HG03520 (cell line): Measurements from ENCODE around the gene ABLIM2.
"Not testable (repeated sequence)": the region's sequence is repeated elsewhere in the genome, so short reads cannot be mapped to it uniquely, and the experiment has no call there.

Experiments
- ATAC-seq: cut with Tn5 transposase; IDR thresholded peaks from one replicate; pipeline ENCODE4 v1.9.1; 2021; ENCODE audit warnings: mild to moderate bottlenecking, moderate library complexity; ENCODE audit not compliant: unreplicated experiment

The ABLIM2 gene

GRCh38 chr4:8142556-8142955 lies 16.1 kb downstream of the ABLIM2 start:
- ATAC-seq = no peak

GRCh38 chr4:8141935-8142334 lies 16.7 kb downstream of the ABLIM2 start:
- no peak for ATAC-seq

- ATAC-seq = no peak
These were observed 17.7 kb downstream of the ABLIM2 start for GRCh38 chr4:8140915-8141314.

GRCh38 chr4:8139726-8140125 lies 18.9 kb downstream of the ABLIM2 start:
- not testable (repeated sequence) for ATAC-seq

GRCh38 chr4:8136972-8137710 lies 21.5 kb downstream of the ABLIM2 start:
- ATAC-seq = no peak

GRCh38 chr4:8136529-8136928 lies 22.1 kb downstream of the ABLIM2 start:
- no peak for ATAC-seq

GRCh38 chr4:8135666-8136065 lies 22.9 kb downstream of the ABLIM2 start:
- no peak for ATAC-seq

- no peak for ATAC-seq
These were observed 24.6 kb downstream of the ABLIM2 start for GRCh38 chr4:8133897-8134563.

GRCh38 chr4:8132947-8133705 lies 25.5 kb downstream of the ABLIM2 start:
- no peak for ATAC-seq

- no peak for ATAC-seq
These were observed 26.2 kb downstream of the ABLIM2 start for GRCh38 chr4:8132400-8132799.

GRCh38 chr4:8131826-8132225 lies 26.8 kb downstream of the ABLIM2 start:
- ATAC-seq = no peak

GRCh38 chr4:8131210-8131609 lies 27.4 kb downstream of the ABLIM2 start:
- no peak for ATAC-seq

GRCh38 chr4:8130346-8131066 lies 28.1 kb downstream of the ABLIM2 start:
- ATAC-seq = no peak

- no peak for ATAC-seq
These were observed 28.8 kb downstream of the ABLIM2 start for GRCh38 chr4:8129785-8130184.

GRCh38 chr4:8129136-8129535 lies 29.5 kb downstream of the ABLIM2 start:
- ATAC-seq = no peak

- ATAC-seq = no peak
These were observed 30.3 kb downstream of the ABLIM2 start for GRCh38 chr4:8128100-8128856.

GRCh38 chr4:8127051-8127826 lies 31.4 kb downstream of the ABLIM2 start:
- no peak for ATAC-seq

GRCh38 chr4:8126523-8126922 lies 32.1 kb downstream of the ABLIM2 start:
- no peak for ATAC-seq

- no peak for ATAC-seq
These were observed 33.0 kb downstream of the ABLIM2 start for GRCh38 chr4:8125526-8126056.
